ENCODE data around the gene PDE8B.

PDE8B gene

DNA sequence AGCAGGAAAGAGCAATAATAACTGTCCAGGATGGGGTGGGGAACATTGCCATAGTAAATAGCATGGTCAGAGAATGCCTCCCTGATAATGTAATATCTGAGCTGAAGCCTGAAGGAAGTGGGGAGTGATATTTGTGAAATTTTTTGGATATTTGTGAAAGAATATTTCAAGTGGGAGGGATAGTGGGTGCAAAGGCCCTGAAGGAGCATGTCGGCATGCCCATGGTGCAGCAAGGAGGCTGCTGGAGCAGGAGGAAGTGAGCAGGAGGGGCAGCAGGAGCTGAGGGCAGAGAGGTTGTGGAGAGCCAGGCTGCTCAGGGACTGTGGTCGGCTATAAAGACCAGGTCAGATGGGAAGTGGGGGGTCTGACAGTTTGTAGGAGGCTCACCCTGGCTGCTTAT lies 21.1 kb upstream of the PDE8B start:
- no peak for DNase-seq

DNA sequence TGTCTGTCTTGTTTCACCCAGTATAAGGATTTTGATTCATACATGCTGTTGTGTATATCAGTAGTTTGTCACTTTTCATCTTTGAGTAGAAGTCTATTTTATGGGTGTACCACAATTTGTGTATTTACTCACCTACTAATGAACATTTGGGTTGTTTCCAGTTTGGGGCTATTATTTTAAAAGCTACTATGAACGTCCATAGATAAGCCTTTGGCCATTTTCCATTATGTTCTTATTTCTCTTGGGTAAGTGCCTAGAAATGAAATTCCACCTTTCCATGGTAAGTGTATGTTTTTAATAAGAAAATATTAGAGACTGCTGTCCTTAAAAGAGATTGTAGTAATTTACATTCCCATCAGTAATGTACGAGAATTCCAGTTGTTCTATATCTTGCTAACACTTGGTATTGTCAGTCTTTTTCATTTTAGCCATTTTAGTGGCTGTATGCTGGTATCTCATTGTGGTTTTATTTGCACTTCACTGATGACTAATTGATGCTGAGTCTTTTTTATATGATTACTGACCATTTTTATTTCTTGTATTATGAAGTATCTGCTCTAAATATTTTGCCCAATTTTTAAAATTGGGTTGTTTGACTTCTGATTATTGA lies 17.9 kb upstream of the PDE8B start:
- no peak for DNase-seq

DNA sequence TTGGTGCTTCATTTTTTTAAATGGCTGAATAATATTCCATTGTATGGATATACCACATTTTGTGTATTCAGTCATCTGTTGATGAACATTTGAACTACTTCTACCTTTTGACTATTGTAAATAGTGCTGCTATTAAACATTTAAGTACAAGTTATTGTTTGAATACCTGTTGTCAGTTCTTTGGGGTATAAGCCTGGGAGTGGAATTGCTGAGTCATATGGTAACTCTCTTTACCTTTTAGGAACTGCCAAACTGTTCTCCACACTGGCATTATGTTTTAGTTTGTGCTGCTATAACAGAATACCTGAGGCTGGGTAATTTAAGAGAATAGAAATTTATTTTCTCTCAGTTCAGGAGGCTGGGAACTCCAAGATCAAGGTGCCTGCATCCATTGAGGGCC lies 15.7 kb upstream of the PDE8B start:
- no peak for DNase-seq

DNA sequence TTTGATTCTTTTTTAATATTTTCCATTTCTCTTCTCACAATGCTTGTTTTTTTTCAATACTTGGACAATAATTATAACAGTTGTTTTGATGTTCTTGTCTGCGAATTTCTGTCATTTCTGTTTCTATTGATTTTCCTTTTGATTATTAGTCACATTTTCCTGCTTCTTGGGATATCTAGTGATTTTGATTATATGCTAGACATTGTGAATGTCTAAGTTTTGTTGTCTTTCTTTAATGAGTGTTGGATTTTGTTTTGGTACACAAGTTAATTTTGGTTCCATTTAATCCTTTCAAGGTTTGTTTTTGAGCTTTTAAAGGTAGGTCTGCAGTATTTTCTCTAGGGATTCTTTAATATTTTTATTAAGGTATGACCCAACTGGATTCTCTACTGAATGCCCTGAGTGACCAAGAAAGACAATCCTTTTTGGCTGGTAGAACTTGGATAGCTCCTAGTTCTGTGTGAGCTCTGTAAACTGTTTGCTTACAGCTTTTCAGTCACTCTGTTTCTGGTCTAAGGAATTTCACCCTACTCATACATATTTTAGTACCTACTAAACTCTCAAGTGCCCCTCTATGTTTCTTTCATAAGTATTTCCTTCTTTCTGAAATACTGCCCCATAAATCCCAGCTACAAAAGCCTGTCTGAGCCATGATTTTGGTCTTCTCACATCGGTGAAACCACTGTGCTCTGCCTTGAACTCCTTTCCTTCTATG lies 12.5 kb upstream of the PDE8B start:
- no peak for DNase-seq

DNA sequence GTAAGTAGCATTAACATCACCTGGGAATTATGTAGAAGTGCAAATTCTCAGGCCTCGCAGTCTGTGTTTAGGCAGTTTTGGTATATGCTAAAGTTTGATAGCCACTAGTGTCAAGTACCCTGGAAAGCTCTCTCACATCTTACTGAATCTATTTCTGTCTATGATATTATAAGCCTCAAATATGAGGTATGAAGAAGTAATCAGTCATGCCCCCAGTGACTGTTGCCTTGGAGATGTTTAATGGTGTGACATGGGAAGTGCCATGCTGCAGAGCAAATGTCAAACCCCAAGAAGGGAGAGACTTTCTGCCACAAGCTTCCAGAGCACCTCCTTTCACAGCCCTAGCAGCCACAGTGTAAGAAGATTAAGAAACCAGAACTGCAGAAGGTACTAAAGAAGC lies 9.8 kb upstream of the PDE8B start:
- DNase-seq = no peak

DNA sequence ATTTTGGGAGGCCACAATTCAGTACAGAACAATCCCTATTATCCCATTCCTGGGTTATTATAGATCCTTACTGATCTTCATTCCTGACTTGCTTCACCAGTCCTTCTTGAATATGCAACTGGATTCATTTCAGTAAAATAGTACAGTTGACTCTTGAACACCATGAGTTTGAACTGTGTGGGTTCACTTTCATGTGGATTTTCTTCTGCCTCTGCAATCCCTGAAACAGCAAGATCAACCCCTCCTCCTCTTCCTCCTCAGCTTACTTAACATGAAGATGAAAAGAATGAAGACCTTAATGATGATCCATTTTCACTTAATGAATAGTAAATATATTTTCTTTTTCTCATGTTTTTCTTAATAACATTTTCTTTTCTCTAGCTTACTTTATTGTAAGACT lies 8.3 kb upstream of the PDE8B start:
- DNase-seq = no peak

DNA sequence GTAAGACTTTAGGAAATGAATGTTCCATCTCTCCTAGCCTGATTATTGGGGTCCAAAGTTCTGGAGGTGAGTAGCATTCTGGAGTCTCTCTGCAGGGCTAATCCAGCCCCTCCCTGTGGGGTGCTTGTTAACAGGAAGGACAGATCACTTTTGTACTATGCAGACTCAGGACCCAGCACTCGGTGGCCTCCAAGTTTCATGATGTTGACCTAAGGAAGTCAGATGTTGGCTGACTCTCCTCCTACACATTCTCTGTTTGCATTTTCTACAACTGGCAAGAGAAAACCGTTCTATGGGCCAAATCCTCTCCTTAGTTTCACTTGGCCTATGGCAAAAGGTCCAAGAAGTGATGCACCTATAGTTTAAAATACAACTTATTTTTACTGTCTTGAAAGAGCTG lies 5.5 kb upstream of the PDE8B start:
- DNase-seq = no peak

DNA sequence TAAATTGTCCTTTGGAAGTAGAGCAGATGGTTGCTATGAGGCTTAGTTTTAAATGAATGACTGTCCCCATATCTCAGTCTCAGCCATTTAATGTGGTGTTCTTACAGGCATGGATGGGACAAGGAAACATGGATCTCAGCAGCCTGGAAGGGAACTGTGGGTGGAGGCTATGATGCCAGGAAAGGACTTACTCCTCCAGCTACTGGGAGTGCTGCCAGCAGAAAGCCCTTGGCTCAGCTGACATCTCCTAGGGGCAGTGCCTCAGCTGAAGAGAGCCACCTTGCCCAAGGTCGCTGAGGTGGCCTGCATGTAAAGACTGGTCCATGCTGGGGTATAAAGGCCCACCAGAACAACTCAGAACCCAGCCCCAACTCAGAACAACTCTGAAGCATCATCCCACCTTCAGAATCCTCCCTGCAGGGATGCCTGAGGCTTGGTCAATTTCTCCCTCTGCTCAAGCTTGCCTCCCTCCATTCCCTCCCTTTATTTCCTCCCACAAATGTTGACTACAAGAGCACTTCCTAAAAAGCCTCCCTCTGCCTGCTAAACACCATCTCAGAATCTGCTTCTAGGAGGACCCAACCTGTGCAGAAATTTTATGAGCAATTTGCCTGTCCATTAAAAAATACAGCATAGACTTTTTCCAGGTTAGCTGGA lies 1.8 kb upstream of the PDE8B start:
- no peak for DNase-seq

DNA sequence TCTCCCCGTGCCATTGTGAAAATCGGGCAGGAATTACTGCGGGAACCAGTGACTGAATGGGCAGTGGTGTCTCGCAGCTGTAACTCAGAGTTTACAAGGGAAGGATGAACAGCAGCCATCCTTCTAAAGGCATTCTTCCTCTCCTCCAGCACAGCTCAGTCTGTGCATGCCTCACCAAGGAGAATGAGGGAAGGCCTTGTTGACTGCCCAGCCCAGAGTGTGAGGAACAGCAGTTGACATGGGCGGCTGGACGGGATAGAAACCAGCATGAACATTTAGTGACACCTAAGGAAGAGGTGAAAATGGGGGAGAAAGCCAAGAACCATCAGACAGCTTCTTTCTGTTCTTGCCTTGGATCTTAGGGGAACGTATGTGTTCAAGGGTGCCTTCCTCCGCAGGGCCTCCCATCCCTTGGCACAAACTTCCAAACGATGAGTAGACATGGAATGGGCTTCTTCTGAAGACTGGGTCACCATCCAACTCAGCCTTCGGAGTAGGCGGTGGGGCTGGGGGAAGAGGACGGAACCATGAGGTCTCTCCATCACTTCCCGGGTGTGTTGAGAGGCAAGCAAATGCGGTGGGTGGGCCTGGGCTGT lies 887 bp upstream of the PDE8B start:
- no peak for DNase-seq

DNA sequence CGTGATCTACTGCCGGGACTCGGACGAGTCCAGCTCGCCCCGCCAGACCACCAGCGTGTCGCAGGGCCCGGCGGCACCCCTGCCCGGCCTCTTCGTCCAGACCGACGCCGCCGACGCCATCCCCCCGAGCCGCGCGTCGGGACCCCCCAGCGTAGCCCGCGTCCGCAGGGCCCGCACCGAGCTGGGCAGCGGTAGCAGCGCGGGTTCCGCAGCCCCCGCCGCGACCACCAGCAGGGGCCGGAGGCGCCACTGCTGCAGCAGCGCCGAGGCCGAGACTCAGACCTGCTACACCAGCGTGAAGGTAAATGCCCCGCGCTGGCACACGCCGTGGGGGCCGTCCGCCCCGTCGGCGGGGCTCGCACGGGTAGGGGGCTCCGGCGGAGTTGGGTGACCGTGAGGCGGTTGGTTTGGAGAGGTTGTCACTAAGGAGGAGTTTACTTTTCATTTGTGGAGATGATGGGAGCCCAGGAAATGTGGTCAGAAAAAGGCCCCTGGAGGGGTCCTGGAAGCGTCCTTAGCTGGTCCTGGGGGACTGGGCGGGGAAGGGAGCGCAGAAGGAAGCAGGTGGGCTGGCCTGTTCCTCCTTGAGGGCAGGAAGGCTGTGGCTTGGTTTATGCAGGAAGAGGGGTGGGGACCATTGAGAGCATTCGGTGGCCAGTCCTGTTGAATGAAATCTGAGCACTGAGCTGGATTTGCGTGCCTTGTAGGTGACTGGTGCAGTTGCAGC lies 647 bp downstream of the PDE8B start:
- no peak for DNase-seq

DNA sequence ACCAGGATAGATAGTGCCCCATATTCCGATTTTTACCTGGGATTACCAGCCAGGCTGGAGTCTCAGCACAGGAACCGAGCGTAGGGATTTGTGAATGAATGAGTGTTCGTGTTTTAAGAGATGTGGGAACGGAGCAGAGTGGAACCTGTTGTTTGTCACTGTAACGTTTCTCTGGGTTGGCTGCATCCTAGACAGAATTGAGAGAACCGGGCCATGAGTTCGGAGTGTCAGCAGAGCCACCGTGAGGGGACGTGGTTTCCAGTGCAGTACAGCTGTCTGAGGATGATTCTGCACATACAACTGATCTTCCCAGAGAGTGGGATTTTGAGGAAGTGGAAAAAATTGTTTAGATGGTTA lies 1.2 kb downstream of the PDE8B start:
- DNase-seq = no peak

DNA sequence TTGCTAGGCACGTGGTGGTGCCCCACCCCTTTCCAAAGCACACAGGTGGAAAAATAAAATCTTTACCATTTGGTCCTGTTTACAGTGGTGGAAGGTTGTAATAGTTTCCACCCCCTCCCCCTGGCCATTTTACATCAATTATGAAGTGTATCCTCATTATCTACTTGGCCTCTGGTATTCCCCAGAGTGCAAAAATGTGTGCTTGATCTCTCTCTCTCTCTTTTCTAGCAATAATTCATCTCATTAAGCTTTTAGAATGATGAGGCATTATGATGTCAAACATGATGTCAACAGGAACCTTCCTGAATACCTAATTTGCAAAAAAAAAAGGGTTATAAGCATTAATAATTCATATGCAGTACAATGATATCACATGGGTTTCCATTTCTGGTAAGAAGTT lies 3.1 kb downstream of the PDE8B start:
- no peak for DNase-seq

DNA sequence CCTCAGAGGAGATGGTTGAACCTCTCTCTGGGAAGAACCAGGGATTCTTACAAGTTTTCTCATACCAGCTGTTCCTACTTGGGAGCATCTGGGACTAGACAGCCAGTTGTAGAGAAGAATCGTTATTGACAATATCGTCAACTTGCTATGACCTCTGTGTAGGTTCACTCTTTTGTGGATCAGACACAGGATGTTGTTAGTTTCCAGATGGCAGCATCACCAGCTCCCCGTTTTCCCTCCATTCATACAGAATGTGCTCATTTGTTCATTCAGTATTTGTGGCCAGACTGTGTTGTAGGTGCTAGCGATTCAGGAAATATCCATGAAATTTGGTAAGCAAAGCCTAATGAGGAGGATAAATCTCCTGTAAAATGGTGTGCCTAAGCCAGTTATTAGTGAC lies 3.7 kb downstream of the PDE8B start:
- no peak for DNase-seq

DNA sequence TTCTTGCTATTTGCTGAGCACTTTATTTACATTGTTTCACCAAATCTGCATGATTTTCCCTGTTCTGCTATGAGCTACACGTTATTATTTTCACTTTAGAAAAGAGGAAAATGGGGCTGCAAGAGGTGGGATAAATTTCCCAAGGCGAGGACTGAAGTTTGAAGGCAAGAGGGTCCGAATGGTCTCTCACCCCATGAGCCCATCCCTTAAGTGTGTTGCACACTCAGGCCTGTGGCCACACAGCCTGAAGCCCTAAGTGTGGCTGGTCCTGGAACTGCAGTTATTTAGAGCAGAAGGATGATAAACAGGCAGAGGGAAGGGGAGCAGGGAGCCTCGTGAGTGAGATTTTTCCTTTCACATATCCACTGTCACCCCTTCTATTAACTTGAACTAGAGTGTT lies 7.8 kb downstream of the PDE8B start:
- DNase-seq = no peak

DNA sequence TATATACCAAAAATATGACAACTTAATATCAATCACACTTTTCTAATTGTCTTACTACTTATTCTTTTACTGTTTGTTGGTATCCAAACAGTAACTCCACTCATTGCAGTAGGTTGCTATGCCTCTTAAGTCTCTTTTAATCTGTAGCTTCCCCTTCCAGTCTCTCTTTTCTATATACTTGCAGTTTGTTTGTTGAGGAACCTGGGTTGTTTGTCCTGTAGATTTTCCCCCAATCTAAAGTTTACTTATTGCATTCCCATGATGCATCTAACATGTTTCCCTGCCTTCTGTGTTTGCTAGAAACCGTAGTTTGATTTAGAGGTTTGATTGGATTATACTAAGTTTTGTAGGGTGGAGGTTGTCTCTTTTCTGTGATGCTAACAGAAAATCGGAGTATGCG lies 10.6 kb downstream of the PDE8B start:
- DNase-seq = no peak

DNA sequence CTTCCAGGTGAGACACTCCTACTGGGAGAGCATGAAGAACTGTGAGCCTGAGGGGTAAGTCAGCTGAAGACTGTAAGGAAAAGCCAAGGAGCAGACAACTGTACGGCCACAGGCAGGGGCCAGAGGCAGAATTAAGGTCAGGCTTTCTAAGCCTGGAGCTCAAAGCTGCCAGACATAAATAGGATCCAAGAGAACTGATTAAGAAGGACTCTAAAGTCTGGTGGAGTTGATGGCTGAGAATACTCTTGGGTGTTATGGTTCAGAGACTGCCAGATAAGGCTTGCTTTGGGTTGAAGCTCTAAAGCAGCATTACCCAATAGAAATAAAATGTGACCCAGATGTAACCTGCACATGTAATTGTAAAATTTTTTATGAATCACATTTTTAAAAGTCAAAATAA lies 12.2 kb downstream of the PDE8B start:
- no peak for DNase-seq

DNA sequence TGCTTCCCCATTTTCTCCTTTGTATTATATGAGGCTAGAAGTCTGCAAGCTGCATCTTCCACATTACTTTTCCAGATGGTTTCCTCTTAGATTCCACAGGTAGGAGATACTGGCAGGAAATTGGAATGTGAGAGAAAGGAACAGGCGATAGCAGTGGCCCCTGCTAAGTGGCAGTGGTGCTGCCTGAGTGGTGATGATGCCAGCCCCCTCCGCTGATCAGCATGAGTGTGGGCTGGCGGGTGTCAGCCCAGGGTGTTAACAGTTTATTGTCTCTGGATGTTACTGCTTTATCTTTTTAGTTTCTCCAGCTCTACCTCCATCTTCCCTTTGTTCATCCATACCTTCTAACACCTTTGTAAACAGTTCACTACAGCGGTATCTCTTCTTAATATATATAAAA lies 13.2 kb downstream of the PDE8B start:
- no peak for DNase-seq

DNA sequence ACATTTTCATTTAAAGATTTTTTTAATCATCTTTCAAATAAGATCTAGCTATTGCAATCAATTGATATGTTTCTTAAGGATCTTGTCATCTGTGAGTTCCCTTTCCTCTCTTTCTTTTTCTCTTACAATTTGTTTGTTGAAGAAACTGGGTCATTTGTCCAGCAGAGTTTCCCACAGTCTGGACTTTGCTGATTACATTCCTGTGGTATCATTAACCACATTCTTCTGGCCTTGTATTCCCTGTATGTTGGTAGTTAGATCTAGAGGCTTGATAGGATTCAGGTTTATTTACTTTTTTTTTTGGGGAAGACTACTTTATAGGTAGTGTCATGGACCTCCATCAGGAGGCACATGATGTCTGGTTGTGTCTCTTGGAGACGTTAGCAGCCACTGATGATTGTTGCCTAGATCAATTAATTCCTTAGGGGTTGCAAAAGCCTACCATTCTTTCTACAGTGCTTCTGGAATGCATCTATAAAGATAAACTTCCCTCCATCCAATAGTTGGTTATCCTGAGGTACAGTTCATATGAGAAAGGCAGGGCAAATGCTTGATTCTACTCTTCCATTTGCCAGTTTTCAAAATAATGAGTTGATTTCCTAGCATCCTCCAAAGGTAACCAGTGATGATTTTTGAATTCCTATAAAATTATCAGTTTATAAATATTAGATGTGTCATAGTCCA lies 14.3 kb downstream of the PDE8B start:
- DNase-seq = peak; percentile 61

DNA sequence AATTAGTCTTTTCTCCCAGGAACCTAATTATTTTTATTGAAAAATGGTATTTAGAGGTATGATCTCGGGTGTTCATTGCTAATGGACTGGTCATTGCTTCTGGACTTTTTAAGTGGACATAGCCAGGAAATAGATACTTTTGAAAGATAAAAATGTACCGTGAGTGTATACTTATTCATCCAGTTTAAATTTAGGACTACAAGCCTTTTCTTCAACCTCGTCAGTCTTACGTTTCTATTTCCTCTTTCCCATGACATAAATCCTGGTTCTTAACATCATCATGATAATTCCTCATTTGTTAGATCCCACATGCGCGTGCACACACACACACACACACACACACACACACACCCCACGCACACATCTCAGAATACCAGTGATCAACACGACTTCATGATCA lies 15.1 kb downstream of the PDE8B start:
- DNase-seq = no peak

DNA sequence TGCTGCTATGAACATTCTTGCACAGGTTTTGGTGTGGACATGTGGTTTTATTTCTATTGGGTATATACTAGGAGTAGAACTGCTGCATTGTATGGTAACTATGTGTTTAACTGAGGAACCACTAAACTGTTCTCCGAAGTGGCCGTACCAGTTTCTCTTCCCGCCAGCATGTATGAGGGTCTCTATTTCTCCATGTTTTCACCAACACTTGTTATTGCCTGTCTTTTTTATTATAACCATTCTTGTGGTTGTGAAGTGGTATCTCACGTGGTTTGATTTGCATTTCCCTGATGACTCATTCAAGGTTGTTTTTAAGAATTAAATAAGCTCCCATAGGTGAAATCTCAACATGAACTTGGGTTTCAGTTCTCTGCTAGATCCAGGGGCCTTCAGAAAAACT lies 19.4 kb downstream of the PDE8B start:
- DNase-seq = no peak

DNA sequence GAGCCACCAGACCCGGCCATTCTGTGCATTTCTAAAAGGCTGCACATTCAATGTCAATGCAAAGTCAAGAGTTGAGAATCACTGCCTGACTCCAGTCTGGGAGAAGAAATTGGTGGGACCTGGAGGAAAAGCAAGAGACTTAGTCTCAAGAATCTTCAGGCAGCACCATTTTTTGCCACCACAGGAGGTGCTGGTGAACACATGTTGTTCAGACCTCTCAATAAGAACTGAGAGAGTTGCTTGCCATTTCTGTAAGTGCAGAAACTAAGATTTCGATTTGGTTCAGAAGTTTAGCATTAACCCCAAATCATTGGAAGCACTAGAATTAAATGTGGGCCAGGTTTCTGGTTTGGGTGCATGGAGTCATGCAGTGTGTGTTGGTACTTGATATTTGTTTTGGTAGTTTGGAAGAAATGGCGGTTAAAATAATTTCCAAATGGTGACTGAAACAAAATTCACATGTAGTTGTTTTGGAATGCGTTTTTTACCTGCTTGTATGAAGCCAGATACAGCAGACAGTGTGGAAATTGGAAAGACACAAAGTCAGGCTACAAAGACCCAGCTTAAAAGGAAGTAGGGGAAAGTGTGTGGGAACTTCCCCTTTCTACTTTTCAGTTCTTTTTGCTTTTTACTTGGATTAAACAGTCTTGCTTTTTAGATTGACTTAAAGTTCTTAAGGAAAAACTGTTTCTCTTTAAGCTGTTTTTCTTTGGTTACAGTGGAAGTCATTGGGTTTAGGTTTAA lies 20.4 kb downstream of the PDE8B start:
- DNase-seq = no peak

DNA sequence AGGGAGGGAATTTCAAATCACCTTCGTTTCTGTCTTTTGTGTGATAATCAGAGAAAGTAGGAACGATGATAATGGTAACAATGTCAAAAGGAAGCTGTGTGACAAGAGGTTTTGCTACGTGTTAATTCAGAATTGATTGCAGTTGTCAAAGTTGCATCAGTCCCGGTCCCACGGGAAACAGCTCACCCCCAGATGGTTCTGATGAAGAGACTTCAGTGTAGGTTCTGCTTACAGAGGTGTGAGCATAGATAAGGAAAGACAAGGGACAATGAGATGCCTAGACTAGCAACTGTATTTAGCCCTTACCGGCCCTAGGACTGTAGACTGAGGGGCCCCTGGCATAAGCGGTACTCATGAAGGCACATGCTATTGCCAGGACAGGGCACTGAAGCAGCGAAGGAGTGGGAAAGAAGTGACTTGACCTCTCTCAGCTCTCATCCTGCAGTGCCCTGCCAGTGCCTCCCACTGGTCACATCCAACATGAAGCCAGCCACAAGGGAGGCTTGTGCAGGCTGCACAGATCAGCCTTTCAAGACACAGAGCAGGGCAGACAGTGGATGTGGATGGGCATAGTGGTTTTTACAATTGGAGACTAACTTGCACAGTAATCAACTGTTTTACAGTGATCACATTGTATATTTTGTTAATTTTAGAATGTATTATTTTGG lies 21.1 kb downstream of the PDE8B start:
- no peak for DNase-seq

Measured in EL (cell line).